ENCODE measurements around the gene PYCR2. TPM values are rescaled to one million over a fixed set of nuclear protein-coding genes. Genes with fewer than 3 reads are reported as not detected.

Gene PYCR2
- total RNA-seq, 4 donors from 2014 or later: 33.5 to 52.6 (median 45.6) TPM

GRCh38 chr1:225886159-225887029 is 37.7 kb downstream of the PYCR2 start:
- ATAC-seq (ENCODE audit: low FRiP score): no peak
- TF ChIP-seq CTCF (IDR thresholded peaks at IDR 0.05): no peak
- no peak for DNase-seq (ENCODE audit: low spot score)

GRCh38 chr1:225885336-225885735 is 38.7 kb downstream of the PYCR2 start:
- ATAC-seq (ENCODE audit: low FRiP score) (no peak), DNase-seq (ENCODE audit: low spot score) (no peak)
- TF ChIP-seq CTCF (IDR thresholded peaks at IDR 0.05): no peak

GRCh38 chr1:225883616-225884265 is 40.3 kb downstream of the PYCR2 start:
- ATAC-seq (ENCODE audit: low FRiP score) (no peak), DNase-seq (ENCODE audit: low spot score) (no peak)
- no peak for TF ChIP-seq CTCF (IDR thresholded peaks at IDR 0.05)

GRCh38 chr1:225882694-225883615 is 41.1 kb downstream of the PYCR2 start:
- DNase-seq (ENCODE audit: low spot score): no peak
- no peak for TF ChIP-seq CTCF (IDR thresholded peaks at IDR 0.05)
- peak; percentile 50 for ATAC-seq (ENCODE audit: low FRiP score)

- DNase-seq (ENCODE audit: low spot score) (peak; percentile 81), ATAC-seq (ENCODE audit: low FRiP score) (peak; percentile 88)
- no peak for TF ChIP-seq CTCF (IDR thresholded peaks at IDR 0.05)
Observed at GRCh38 chr1:225881959-225882693, 41.9 kb downstream of the PYCR2 start, which contains the start of gene TMEM63A. TMEM63A (minus strand) TSS chr1:225882380; CDS start chr1:225877580, 4,800 bp downstream.

Data from omental fat pad (tissue), 4 donors.